Chondrocyte (in vitro differentiated cells): Measurements from ENCODE around the gene WFIKKN2. TPM values are rescaled to one million over a fixed set of nuclear protein-coding genes. Genes with fewer than 3 reads are reported as not detected.
"Not testable (repeated sequence)": the region's sequence is repeated elsewhere in the genome, so short reads cannot be mapped to it uniquely, and the experiment has no call there.

Experiments used
- DNase-seq: peaks from one replicate; pipeline ENCODE4 v3.0.0; 2021; ENCODE audit warnings: mixed read lengths, low spot score
- H3K27ac Mint-ChIP-seq: one replicate; pipeline ENCODE4 v1.8.0; 2021; ENCODE audit warnings: mild to moderate bottlenecking, moderate library complexity, mixed read lengths; ENCODE audit not compliant: unreplicated experiment
- H3K27me3 Mint-ChIP-seq: 2 replicates; pipeline ENCODE4 v1.8.0; 2021; ENCODE audit warnings: low read depth, mixed read lengths
- H3K36me3 Mint-ChIP-seq: 2 replicates; pipeline ENCODE4 v1.8.0; 2021; ENCODE audit warnings: low read depth, mixed read lengths
- H3K4me1 Mint-ChIP-seq: 2 replicates; pipeline ENCODE4 v1.8.0; 2021; ENCODE audit warnings: low read depth, mild to moderate bottlenecking, mixed read lengths
- H3K4me3 Mint-ChIP-seq: one replicate; pipeline ENCODE4 v1.8.0; 2021; ENCODE audit warnings: mild to moderate bottlenecking, moderate library complexity, mixed read lengths; ENCODE audit not compliant: unreplicated experiment
- H3K9me3 Mint-ChIP-seq: 2 replicates; pipeline ENCODE4 v1.8.0; 2021; ENCODE audit warnings: low read depth, mixed read lengths
- total RNA-seq: library from RNA; stranded (reverse); gene quantifications from 3 replicates; pipeline ENCODE4 v1.2.1, GENCODE V29; 2021
- TF ChIP-seq, protein P1 (sequence below): fragments of 200-600 bp; sonication (generic); IDR thresholded peaks from 2 replicates; pipeline ENCODE4 v1.5.0; 2021; ENCODE audit warnings: antibody characterized with exemption, mild to moderate bottlenecking, moderate library complexity

Gene WFIKKN2
- total RNA-seq, 1 donor from 2014 or later, result 0.12 TPM

DNA sequence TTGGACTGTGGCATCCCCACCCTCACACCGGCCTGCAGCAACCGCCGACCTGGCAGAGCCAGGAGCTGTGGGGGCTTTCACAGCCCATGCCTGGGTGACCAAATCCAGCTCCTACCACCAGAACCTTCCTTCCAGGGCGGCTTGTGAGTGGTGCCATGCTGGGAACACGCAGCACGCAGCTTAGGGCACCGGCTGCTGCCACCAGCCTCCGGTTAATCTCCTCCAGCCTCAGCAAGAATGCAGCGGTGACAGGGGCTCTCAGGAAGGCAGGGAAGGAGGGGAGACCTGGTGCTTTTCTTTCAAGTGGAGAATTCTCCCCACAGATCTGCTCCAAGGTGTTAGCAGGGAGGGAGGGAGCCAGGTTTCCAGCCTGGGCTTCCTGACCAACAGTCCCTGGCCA, 35.8 kb upstream of the WFIKKN2 start:
- no peaks in the 10 kb centered on the region for H3K36me3 Mint-ChIP-seq
- H3K4me1 Mint-ChIP-seq, result peaks cover 8% of the 10 kb centered on the region
- DNase-seq, result no peak
- H3K27ac Mint-ChIP-seq, result no peak overlapping the region
- no peak overlapping the region for H3K4me3 Mint-ChIP-seq
- TF ChIP-seq, protein P1, sequence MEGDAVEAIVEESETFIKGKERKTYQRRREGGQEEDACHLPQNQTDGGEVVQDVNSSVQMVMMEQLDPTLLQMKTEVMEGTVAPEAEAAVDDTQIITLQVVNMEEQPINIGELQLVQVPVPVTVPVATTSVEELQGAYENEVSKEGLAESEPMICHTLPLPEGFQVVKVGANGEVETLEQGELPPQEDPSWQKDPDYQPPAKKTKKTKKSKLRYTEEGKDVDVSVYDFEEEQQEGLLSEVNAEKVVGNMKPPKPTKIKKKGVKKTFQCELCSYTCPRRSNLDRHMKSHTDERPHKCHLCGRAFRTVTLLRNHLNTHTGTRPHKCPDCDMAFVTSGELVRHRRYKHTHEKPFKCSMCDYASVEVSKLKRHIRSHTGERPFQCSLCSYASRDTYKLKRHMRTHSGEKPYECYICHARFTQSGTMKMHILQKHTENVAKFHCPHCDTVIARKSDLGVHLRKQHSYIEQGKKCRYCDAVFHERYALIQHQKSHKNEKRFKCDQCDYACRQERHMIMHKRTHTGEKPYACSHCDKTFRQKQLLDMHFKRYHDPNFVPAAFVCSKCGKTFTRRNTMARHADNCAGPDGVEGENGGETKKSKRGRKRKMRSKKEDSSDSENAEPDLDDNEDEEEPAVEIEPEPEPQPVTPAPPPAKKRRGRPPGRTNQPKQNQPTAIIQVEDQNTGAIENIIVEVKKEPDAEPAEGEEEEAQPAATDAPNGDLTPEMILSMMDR, result no peak
- H3K27me3 Mint-ChIP-seq, result peaks cover 4% of the 10 kb centered on the region
- H3K9me3 Mint-ChIP-seq, result no peaks in the 10 kb centered on the region

DNA sequence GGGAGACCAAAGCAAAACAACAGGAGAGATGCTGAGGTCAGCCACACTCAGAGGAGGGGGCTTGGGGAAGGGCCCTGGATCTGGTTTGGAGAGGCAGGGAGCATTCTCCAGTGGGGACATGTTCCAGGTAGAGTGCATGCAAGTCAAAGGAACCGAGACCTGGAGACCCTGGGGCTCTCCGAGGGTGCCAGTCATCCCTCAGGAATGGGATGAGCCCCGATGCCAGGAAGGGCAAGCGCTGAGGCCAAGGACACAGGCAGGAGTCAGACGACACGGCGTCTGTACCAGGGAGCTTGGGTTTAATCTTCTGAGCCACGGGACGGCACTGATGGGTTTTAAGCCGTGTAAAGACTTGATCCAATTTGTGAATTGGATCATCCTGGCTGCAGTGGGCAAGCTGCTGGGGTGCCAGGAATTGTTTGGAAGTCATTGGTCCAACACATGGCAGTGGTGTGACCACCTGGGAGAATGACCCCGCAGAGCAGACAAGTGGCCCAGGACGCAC, 35.1 kb upstream of the WFIKKN2 start:
- no peaks in the 10 kb centered on the region for H3K36me3 Mint-ChIP-seq
- no peak overlapping the region for H3K4me3 Mint-ChIP-seq
- no peaks in the 10 kb centered on the region for H3K9me3 Mint-ChIP-seq
- no peak for DNase-seq
- TF ChIP-seq, protein P1, result no peak
- H3K4me1 Mint-ChIP-seq, result peaks cover 8% of the 10 kb centered on the region
- H3K27ac Mint-ChIP-seq, result no peak overlapping the region
- peaks cover 4% of the 10 kb centered on the region for H3K27me3 Mint-ChIP-seq

DNA sequence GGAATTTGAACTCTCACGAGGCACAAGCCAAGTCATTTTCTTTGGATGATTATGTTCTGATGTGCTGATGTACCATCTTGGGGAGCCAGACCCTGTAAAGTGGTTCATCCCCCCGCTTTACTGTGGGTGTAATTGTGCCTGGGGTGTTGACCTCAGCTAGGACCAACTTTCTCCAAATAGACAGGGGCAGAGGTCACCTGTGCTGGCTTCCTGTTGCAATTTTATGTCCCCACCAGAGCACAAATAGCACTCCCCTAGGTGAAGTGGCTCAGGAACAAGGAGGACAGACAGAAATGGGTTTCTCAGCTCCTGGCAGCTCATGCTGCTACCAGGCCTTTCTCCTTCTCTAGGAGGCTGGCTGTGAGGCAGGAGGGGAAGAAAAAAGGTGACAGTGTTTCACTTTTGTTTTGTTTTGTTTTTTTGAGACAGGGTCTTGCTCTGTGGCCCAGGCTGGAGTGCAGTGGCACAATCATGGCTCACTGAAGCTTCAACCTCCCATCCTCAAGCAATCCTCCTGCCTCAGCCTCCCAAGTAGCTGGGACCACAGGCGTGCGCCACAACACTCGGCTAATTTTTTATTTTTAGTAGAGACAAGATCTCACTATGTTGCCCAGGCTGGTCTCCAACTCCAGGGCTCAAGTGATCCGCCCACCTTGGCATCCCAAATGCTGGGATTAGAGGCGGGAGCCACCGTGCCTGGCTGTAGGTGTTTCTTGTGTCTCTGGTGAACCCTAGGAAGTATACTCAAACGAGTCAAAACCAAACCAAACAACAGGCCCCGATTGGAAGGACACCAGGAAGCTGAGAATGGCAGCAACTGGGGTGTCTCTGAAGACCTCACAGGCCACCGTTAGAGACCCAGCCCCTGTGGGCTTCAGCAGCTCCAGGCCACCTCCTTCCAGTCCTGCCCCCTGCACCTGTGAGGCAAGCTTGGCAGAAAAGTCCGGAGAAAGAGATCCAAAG, 32.5 kb upstream of the WFIKKN2 start:
- Mint-ChIP-seq H3K36me3 (no peaks in the 10 kb centered on the region), H3K9me3 (no peaks in the 10 kb centered on the region), H3K27me3 (peaks cover 4% of the 10 kb centered on the region), H3K4me3 (no peak overlapping the region), H3K4me1 (peaks cover 15% of the 10 kb centered on the region), H3K27ac (no peak overlapping the region)
- TF ChIP-seq, protein P1, result no peak
- DNase-seq, result no peak

DNA sequence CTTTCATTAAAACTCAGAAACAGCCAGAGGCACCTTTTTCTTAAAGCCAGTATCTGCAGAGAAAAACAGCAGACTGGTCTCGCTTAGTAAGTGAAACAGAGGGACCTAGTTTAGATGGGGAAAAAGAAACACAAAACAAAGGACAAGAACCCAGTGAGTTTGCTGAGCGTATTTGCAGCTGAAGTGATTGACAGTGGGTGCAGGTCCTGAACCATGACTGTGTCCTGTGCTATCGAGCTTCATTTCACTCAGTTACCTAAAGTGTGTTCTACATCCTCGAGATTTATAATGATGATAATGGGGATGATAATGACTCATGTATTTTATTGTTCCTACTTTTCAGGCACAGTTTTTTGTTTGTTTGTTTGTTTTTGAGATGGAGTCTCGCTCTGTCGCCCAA, 31.7 kb upstream of the WFIKKN2 start:
- Mint-ChIP-seq H3K27me3 (peaks cover 4% of the 10 kb centered on the region), H3K9me3 (no peaks in the 10 kb centered on the region), H3K4me3 (no peak overlapping the region), H3K36me3 (no peaks in the 10 kb centered on the region), H3K4me1 (peaks cover 11% of the 10 kb centered on the region), H3K27ac (no peak overlapping the region)
- no peak for DNase-seq
- TF ChIP-seq, protein P1, result no peak

DNA sequence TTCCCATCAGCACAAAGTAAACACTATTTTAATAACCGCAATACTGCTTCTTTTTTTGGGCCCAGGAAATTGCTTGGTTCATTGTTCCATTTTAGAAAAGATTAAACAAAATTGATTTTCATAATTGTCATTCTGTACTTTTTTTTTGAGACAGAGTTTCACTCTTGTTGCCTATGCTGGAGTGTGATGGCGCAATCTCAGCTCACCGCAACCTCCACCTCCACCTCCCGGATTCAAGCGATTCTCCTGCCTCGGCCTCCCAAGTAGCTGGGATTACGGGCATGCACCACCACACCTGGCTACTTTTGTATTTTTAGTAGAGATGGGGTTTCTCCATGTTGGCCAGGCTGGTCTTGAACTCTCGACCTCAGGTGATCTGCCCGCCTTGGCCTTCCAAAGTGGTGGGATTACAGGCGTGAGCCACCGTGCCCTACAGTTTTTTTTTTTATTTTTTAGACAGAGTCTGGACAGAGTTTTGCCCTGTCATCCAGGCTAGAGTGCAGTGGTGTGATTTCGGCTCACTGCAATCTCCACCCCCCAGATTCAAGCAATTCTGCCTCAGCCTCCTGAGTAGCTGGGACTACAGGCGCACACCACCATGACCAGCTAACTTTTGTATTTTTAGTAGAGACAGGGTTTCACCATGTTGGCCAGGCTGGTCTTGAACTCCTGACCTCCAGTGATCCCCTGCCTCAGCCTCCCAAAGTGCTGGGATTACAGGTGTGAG, 30.5 kb upstream of the WFIKKN2 start:
- not testable (repeated sequence) for DNase-seq, H3K4me3 Mint-ChIP-seq, H3K4me1 Mint-ChIP-seq, H3K9me3 Mint-ChIP-seq, H3K27me3 Mint-ChIP-seq, H3K36me3 Mint-ChIP-seq, H3K27ac Mint-ChIP-seq
